Colon (tissue), 2 donors: ENCODE measurements around the gene DRD2.

ENCODE experiments used
- FAIRE-seq: peaks from 2 replicates; lab custom pipeline; 2012; peaks lifted over from hg19 to GRCh38; lab: Jason Lieb, UNC
- donor health status: control.
- donor health status: control.

The DRD2 gene

DNA sequence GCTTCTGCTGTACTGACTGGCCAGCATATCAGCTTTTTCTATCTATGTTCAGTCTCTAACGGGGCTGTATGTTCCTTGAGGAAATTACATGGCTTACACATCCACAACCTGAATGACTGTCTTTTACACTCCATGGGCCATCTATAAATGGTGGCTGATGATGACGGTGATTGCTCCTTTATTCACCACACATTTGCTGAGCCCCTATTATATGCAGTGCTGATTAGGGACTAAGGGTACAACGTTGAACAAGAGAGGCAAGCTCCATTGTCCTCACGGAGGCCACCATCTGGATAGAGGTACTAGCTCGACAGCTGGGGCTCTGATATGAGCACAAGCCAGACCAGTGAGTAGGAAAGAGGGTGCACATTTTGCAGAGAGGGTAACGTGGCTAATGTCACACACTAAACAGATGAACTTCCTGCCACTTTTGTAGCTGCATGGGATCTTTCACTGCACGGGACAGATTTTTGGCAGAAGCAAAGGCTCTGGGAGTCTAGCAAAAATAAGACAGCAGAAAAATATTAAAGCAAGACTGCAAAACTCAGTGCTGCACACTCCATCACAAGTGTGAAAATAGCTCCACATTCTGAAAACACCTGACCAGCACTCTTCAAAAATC lies 30.6 kb downstream of the DRD2 start:
- no peak for FAIRE-seq

DNA sequence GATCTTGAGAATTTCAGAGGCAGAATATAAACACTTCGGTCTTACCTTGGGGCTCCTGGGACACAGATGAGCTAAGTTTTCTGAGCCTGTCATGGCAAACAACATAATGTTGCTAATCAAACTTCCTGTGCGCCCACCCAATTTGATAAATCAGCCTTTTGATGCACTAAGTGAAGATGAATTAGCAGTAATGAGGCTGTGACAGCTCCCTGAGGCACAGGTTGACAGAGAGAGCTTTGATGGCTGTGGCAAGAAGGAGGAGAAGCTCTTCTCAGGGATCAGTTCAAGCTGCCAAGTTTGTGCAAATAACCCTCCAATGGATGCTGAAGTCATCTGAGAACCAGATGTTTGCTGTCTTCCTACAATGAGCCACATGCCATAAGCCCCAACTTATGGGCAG lies 34.4 kb downstream of the DRD2 start:
- FAIRE-seq: no peak

DNA sequence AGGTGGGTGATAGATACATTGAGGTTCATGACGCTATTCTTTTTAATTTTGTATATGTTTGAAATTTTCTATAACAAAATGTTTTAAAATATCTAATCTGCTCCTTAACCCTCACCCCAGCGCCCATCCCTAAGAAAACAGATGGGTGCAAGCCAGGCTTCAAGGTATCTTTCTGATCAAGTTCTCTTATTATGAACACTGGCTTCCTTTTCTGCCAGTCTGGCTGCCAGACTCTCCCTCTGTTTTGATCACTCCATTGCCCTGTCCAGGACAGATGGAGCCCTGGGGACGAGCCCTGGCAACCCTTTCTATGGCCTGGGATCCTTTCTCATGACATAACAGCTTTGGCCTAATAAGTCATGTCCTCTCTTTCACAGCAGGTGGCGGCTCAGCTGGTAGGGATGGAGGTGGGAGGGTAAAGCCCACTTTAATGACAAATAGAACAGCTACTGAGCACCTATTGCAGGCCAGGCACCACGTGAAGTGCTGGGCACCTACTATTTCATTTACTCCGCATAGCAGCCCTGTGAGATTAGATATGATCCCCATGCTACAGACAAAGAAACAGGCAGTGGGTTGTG lies 38.4 kb downstream of the DRD2 start:
- FAIRE-seq: no peak

GRCh38 chr11:113435190-113435968 lies 39.8 kb downstream of the DRD2 start:
- FAIRE-seq: no peak

DNA sequence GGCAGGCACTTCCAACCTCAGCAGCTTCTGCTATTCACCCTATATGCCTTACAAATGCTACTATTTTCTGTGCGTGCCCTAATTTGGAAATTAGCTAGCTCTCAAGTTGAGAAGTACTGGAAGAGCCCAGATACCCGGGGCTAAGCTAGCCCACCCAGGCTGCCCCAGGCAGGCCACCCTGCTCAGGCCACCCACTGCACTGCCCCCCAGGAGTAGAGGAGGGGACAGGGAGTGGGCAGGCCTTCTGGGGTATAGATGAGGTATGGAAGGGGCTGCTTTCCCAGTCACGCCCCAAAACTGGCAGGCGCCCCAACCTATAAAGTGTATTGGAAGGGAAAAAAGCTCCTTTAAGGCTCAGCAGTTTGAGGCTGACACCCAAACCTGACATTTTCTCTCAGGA lies 43.5 kb downstream of the DRD2 start:
- FAIRE-seq: no peak

DNA sequence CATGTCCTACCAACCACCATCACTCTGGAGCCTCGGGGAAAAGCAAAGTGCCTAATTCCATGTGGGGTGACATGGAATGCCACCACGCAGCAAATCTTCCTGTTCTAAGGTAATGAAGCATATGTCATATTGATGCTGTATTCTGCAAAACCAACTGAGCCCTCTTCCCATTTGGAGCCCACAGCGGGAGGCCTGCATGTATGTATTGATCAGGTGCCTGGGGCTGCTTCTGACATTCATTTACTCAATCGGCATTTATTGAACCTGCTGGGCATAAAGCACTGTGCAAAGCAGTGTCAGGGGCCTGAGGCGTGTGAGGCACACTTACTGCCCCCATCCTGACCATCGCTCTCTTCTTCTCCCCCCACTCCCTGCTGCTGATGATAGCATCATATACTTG lies 48.5 kb downstream of the DRD2 start:
- no peak for FAIRE-seq

DNA sequence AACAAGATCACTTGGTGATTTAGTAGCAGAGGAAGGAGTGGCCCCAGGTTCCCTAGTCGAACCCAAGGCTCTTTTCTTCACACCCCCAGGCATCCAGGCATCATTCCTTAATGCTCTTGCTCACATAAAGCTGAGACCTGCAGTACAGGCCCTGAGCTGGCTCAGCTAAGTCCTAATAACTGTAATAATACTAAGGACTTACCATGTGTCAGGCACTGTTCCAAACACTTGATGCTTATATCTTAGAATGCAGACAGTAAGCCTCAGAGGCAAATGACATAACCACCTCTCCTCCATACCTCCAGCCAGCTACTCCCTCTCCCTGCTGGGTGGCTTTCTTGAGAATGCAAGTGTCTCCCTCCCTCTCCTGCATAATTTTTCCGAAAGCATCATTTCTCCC lies 54.4 kb downstream of the DRD2 start:
- no peak for FAIRE-seq

DNA sequence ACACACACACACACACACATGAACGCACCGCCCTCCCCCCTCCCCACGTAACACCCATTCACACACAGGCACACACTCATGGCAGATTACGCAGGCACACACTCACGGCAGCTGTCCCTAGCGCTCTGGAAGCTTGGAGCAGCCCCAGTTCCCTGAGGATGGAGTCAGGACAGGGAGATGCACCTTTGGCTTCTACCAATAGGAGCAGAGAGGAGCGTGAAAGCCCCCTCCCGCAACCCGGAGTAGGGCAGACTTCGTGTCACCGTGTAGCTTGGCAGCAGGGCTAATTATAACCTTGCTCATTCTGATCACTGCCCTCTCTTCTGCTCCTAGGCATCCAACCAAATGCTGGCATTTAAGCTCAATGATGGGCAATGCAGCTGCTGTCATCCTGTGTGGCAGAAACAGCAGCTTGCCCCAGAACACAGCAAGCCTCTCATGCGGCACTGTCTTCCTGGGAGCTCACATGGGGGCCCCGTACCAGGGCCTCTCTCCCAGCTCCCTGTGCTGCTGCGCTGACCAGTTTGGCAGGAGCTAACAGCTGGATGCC lies 55.7 kb downstream of the DRD2 start:
- FAIRE-seq: no peak

DNA sequence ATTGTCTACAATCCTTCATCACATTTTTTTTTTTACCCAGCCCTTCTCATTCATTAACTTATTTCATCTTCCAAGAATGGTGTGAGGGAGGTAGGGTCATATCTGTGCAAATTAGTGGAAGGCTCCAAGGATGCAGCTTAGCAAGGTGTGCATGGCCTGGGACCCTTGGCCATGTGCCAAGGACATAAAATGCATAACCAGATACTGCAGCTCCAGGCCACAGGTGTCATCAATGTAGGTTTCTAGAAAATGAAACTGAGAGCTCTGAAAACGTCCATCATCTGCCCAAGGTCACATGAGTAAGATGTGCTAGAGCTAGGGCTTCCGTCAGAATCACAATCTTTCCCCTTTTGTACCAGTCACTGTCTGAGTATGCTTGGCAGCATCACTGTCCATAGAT lies 57.8 kb downstream of the DRD2 start:
- no peak for FAIRE-seq

GRCh38 chr11:113415343-113415742 lies 59.9 kb downstream of the DRD2 start:
- FAIRE-seq: no peak

DNA sequence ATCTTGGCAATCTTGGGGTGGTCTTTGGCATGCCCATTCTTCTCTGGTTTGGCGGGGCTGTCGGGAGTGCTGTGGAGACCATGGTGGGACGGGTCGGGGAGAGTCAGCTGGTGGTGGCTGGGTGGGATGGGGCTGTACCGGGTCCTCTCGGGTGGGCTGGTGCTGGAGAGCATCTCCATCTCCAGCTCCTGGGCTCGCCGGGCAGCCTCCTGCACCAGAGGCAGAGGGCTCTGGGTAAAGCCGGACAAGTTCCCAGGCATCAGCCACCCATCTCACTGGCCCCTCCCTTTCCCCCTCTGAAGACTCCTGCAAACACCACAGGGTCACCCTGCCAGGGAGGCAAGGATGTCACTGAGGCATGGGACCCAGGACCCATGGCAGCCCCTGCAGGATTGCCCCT lies 62.5 kb downstream of the DRD2 start:
- FAIRE-seq: no peak

DNA sequence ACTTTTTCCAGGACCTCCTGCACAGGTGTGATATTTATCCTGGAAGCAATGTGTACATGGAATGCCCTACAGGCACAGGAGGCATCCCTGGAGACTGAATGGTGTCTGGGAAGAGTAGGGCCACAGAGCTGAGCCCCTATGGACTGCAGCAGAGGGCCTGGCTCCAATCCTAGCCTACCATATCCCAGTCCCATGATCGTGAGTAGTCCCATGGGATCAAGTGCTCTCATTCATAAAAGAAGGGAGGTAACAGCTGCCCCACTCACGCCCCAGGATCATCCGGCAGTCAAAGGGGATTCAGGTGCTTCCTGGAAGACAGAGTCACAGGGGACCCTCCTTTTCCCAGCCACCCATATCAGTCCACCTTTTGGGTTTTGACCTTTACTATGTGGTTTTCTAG lies 63.7 kb downstream of the DRD2 start:
- FAIRE-seq: no peak

DNA sequence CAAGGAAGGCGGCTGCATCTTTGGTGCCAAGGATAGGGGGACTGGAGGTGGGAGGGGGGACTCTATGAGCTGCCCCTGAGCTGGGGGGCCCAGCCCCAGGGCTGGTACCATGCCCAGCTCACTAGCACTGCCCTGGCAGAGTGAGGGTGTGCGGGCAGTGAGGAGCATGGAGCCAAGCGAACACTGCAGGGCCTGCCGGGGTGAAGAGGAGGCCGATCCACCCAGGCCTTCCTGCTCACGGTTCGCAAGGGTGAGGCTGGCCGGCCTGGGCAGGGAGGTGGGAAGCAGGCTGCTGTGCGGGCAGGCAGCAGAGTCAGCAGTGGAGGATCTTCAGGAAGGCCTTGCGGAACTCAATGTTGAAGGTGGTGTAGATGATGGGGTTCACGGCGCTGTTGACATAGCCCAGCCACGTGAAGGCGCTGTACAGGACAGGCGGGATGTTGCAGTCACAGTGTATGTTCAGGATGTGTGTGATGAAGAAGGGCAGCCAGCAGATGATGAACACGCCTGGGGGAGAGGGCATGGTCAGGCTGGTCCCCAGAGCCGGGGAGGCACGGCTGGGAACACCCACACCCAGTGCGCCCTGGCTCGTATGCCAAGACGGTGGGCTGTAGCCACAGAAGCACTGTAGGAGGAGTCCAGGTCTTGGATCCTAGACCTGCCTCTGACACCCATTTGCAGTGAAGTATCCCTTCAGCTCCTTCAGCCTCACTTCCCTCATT lies 64.6 kb downstream of the DRD2 start:
- no peak for FAIRE-seq

DNA sequence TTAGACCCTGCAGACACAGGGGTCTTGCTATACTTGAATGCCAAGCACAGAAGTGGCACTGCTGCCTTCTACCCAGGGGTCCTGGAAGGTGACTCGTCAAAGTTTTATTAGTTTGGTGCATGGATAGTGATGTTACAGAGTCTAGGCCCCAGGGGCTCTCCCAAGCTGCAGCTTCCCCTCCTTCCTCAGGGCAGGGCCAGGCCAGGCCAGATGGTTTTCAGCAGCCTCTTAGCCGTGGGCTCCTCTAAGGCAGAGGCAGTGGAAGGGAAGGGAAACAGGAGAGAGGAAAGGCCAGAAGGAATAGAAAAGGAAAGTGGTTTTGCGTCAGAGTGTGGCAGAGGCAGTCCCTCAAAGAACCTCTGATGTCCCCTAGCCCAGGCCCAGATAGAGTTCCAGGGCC lies 65.7 kb downstream of the DRD2 start:
- no peak for FAIRE-seq

GRCh38 chr11:113408887-113409286 lies 66.3 kb downstream of the DRD2 start:
- FAIRE-seq: no peak

GRCh38 chr11:113408206-113408605 lies 67.0 kb downstream of the DRD2 start:
- no peak for FAIRE-seq

GRCh38 chr11:113407163-113407562 lies 68.0 kb downstream of the DRD2 start:
- no peak for FAIRE-seq

DNA sequence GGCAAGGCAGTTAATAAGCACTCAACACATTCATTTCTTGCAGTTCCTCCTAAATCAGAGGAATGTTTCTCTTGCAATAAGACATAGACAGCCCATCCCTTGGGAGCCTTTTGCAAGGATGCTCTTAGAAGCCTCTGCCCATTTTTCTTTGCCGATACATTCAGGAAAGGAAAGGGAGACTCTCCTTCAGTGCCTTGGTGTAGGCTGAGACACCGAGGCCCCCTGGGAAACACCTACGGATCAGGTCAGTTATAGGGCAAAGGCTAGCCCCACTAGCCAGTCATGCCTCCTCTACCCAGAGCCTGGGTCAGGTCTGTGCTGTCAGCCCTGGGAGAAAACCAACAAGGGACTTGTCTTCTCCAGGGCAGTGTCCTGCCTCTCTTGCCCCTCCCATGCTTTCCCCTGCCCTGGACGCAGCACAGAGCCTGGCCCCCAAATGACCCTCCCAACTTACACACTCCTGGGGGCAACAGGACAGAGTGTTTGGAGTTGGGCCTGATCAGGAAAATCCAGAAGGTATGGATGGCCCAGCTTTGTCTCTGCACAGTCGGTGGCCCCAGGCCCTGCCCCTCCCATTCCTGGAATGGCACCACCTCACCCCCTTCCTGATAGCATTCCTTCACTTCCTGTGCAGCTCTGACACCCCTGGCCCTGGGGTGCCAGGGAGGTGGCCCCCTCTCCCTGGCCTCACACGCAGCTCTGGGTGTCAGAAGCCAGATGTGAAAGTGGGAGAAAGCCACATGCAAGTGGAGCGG lies 69.3 kb downstream of the DRD2 start:
- FAIRE-seq: no peak

DNA sequence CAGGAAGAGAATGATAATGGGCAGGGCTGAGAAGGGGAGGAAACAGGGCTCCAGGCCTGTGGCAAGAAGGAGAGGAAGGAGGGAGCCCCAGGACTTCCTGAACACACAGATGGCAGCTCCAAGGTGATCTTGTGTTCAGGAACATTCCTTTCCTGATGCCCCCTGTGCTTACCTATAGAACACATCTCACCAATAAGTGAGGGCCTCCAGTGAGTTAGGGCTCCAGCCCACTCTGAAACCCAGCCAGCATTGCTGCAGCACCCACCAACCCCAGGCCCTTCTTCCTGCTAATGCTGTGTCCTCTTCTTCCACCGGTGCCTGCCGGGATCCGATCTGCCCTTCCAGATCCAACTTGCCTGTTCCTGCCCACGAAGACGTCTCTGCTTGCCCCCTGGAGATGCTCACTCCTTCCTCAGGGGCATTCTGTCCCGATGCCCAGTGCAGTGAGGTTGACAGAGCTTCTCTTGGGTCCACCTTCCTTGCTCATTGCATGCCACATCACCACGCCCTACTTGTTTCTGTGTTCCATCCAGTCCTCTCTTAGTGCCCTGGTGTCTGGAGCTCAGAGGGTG lies 70.3 kb downstream of the DRD2 start:
- no peak for FAIRE-seq

DNA sequence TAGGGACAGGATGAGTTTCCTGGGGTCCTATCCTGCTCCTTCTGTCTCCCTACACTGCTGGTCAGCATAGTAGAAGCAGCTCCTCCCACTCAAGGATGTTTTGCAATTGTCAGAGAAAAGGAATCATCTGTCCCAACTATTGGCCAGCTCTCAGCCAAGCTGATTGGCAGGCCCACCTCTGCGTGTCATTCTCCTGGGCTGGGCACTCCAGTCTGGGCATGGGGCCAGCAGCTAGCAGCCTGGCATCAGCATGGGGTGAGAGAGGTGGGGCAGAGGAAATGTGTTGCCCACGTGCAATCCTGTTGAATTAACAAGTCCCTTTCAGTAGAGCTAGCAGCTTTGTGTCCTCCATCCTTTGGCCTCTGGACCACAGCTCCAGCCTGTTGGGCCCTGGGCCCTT lies 73.5 kb downstream of the DRD2 start:
- FAIRE-seq: no peak

DNA sequence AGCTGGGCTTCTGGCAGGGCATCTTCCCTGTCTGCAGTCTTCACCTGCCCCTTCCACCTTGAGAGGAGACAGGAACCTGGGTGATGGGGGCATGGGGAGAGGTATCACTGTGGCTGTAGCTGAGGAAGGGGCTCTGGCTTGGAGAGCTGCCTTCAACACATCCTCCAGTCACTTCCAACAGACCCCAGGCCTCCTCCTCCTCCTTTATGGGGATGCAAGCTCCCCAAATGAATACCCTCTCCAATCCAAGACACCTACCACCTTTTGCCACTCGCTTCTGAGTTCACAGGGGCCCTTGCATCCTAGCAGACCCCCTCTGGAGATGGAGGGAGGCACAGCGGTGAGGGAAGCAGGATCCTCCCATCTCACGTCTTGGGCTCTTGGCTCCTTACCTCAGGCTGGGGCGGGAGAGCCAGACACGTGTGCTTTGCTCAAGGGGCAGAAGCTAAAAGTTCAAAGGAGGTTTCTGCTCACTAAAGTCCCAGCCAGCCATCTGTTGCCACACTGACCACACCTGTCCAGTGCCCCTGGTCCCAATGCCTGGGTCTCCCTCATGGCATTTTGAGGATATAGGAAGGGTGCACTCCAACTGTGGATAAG lies 74.5 kb downstream of the DRD2 start:
- no peak for FAIRE-seq
